ENCODE data around the gene SHANK1.
"Not testable (repeated sequence)": the region's sequence is repeated elsewhere in the genome, so short reads cannot be mapped to it uniquely, and the experiment has no call there.

DNA sequence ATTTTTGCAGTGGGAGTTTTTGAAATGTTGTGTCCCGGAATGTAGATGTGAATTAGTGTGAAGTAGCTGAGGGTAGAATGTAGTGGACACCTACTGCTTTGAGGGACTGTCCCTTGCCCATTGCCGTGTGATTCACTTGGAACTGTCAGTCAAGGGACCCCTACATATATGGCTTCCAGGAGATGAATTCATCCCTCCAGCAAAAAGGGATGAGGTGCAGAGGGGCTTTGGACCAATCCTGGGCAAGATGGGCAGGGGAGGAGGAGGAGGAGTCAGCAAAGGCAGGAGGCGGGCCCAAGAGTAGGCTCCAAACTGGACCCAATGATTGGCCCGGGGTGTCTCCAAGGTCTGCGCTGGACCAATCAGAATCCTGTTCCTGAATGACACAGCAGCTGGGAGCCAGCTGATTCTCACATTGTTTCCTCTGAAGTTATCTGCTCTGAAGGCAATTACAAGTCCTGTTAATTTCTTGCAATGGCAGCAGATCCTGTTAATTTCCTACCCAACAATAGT, 99.2 kb downstream of the SHANK1 start:
- TF ChIP-seq, protein P1, sequence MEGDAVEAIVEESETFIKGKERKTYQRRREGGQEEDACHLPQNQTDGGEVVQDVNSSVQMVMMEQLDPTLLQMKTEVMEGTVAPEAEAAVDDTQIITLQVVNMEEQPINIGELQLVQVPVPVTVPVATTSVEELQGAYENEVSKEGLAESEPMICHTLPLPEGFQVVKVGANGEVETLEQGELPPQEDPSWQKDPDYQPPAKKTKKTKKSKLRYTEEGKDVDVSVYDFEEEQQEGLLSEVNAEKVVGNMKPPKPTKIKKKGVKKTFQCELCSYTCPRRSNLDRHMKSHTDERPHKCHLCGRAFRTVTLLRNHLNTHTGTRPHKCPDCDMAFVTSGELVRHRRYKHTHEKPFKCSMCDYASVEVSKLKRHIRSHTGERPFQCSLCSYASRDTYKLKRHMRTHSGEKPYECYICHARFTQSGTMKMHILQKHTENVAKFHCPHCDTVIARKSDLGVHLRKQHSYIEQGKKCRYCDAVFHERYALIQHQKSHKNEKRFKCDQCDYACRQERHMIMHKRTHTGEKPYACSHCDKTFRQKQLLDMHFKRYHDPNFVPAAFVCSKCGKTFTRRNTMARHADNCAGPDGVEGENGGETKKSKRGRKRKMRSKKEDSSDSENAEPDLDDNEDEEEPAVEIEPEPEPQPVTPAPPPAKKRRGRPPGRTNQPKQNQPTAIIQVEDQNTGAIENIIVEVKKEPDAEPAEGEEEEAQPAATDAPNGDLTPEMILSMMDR (IDR thresholded peaks at IDR 0.05; ENCODE audit: extremely low read depth in 1 of 2, insufficient read depth in 1 of 2, low read depth in 1 of 2, low read length in 2 of 2), result not testable (repeated sequence)
- not testable (repeated sequence) for TF ChIP-seq FOS (IDR thresholded peaks at IDR 0.05; ENCODE audit: borderline replicate concordance, insufficient read depth, low read length); POLR2A (IDR thresholded peaks at IDR 0.05; ENCODE audit: low read depth, low read length); POLR2AphosphoS5 (IDR thresholded peaks at IDR 0.05; ENCODE audit: insufficient read depth, low read depth, low read length)

All from endothelial cell of umbilical vein (primary cell).